Coronary artery (tissue), 2 donors: ENCODE measurements around the gene AFF3.

ENCODE experiments used
- DNase-seq: peaks from one replicate; pipeline ENCODE4 v3.0.0-alpha.2; 2017; ENCODE audit warnings: low spot score
- H3K27ac ChIP-seq, 2 donors: fragments of 200-600 bp; sonication (generic); one replicate each; pipeline ENCODE4 v1.5.1; 2016 to 2019
- H3K4me3 ChIP-seq: fragments of 200-600 bp; sonication (generic); 2 replicates; pipeline ENCODE4 v1.5.1; 2016; ENCODE audit warnings: mild to moderate bottlenecking, moderate library complexity
- CTCF ChIP-seq: fragments of 200-600 bp; sonication (generic); IDR thresholded peaks from one replicate; pipeline ENCODE4 v1.5.1; 2019; ENCODE audit warnings: antibody characterized with exemption

The AFF3 gene

GRCh38 chr2:99757611-99758114 lies 384.7 kb downstream of the AFF3 start:
- no peak overlapping the region for H3K27ac ChIP-seq
- no peak for DNase-seq
- TF ChIP-seq CTCF = no peak

DNA sequence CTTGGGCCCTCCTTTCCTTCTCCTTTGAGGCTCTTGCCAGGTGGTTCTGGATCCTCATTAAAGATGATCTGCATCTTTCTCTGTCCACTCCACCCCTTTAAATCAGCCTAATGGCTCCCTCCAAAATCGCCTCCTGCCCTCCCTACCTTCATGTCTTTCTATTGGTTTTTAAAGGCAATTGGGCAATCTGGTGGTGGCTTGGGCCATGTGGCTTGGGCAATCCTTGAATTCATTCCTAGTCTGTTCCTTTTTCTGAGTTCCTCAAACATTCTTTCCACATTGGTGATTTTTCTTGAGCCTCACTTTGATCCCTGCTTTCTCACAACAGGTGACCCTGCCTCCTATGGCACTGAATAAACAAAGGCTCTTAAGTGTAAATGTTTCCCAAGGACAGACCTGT lies 386.3 kb downstream of the AFF3 start:
- Histone ChIP-seq H3K4me3 (no peak overlapping the region), H3K27ac (no peak overlapping the region)
- no peak for TF ChIP-seq CTCF
- no peak for DNase-seq

More at GRCh38 chr2:99757611-99758114, 384.7 kb downstream of the AFF3 start:
- H3K4me3 ChIP-seq = no peak overlapping the region

GRCh38 chr2:99754210-99754609 lies 388.2 kb downstream of the AFF3 start:
- Histone ChIP-seq H3K27ac (no peak overlapping the region), H3K4me3 (no peak overlapping the region)
- TF ChIP-seq CTCF = no peak
- no peak for DNase-seq

- Histone ChIP-seq H3K27ac (no peak overlapping the region), H3K4me3 (no peak overlapping the region)
- TF ChIP-seq CTCF = no peak
- no peak for DNase-seq
Observed at GRCh38 chr2:99753505-99753904, 388.9 kb downstream of the AFF3 start.

DNA sequence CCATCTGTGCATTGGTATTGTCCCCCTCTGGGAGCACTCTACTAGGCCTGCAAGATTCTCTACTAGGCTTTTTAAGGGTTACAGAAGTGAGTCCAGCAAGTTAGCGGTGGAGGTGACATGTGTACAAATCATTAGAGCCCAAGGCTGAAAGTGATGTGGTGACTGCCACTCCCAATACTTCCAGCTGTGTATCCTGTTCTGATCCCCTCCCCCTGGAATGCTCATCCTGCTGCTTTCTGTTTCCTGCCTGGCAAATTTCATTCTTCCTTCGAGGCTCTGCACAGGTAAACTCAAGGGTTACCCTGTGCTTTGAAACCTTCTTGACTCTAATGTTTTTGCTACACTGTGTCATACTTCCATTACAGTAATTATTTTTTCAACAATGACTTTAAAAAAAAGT lies 394.0 kb downstream of the AFF3 start:
- TF ChIP-seq CTCF = no peak
- DNase-seq = no peak
- Histone ChIP-seq H3K4me3 (no peak overlapping the region), H3K27ac (no peak overlapping the region)

GRCh38 chr2:99747842-99748241 lies 394.5 kb downstream of the AFF3 start:
- Histone ChIP-seq H3K4me3 (no peak overlapping the region), H3K27ac (no peak overlapping the region)
- no peak for DNase-seq
- no peak for TF ChIP-seq CTCF

GRCh38 chr2:99743146-99743545 lies 399.2 kb downstream of the AFF3 start:
- no peak for TF ChIP-seq CTCF
- DNase-seq = no peak
- H3K4me3 ChIP-seq = no peak overlapping the region
- no peak overlapping the region for H3K27ac ChIP-seq
